Articular chondrocyte of knee joint (primary cell): Measurements from ENCODE around the gene UGT1A5. TPM values are rescaled to one million over a fixed set of nuclear protein-coding genes. Genes with fewer than 3 reads are reported as not detected.

Experiments used
- total RNA-seq: library from RNA; depleted of rRNA; stranded (reverse); fragments of >200 nt; gene quantifications from 2 replicates; pipeline ENCODE4 v1.2.3, GENCODE V29; 2012

The UGT1A5 gene
- total RNA-seq, result not detected in 2 replicates

DNA sequence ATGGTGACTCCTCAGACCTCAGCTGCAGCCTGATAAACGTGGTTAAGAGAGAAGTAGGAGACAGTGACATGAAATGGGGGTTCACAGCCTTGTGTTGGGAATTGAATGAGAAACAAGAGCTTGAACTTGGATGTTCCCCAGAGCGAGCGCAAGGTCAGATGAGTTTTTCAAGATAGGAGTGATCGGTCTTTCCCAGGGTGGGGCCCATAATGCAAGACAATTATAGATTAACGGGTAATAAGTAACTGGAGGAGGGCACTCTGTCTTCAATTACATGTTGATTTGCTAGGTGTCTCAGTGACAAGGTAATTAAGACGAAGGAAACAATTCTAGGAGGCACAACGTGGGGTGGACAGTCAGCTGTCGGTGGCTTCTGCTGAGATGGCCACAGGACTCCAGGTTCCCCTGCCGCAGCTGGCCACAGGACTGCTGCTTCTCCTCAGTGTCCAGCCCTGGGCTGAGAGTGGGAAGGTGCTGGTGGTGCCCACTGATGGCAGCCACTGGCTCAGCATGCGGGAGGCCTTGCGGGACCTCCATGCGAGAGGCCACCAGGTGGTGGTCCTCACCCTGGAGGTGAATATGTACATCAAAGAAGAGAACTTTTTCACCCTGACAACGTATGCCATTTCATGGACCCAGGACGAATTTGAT, at the start of gene UGT1A5:
UGT1A5 (plus strand) TSS at position 297 of the 651 bp plus-strand sequence; CDS start at position 382, 85 bp downstream.

GRCh38 chr2:233671290-233672161, 41.2 kb upstream of the UGT1A5 start, which contains the start of gene UGT1A9:
UGT1A9 (plus strand) TSS chr2:233671898; CDS start chr2:233671935, 37 bp downstream.

DNA sequence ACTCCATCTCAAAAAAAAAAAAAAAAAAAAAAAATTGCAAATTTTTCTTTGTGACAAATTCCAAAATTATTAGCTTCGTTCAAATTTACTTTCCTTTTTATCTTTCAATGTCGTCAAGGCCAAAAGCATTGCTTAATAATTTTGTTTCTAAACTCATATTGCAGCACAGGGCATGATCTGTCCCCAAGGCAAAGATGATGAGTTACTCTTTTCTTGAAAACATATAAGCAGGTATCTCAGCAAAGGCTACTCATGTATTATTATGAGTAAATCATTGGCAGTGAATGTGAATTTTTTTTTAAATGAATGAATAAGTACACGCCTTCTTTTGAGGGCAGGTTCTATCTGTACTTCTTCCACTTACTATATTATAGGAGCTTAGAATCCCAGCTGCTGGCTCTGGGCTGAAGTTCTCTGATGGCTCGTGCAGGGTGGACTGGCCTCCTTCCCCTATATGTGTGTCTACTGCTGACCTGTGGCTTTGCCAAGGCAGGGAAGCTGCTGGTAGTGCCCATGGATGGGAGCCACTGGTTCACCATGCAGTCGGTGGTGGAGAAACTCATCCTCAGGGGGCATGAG, 31.1 kb upstream of the UGT1A5 start, which contains the start of gene UGT1A7:
UGT1A7 (plus strand) TSS at position 381 of the 579 bp plus-strand sequence; CDS start at position 418, 37 bp downstream.

DNA sequence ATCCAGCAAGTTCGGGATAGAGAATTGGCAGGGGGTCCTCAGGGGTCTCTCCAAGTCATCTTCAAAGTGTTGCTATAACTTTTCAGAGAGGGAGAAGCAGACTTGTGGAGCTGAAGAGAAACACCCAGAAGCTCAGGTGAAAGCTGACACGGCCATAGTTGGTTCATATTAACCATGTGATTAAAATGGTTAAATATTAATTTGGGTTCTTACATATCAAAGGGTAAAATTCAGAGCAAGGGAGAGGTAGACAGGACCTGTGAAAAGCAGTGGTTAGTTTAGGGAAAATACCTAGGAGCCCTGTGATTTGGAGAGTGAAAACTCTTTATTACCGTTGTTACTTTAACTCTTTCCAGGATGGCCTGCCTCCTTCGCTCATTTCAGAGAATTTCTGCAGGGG, 20.1 kb upstream of the UGT1A5 start, which contains the start of gene UGT1A6:
UGT1A6 (plus strand) TSS at position 243 of the 400 bp plus-strand sequence; CDS start at position 358, 115 bp downstream.

GRCh38 chr2:233718552-233718951, 5.8 kb downstream of the UGT1A5 start, which contains the start of gene UGT1A4:
UGT1A4 (plus strand) TSS chr2:233718736; CDS start chr2:233718821, 85 bp downstream.

GRCh38 chr2:233728723-233729301, 16.1 kb downstream of the UGT1A5 start, which contains the start of gene UGT1A3:
UGT1A3 (plus strand) TSS chr2:233729042; CDS start chr2:233729127, 85 bp downstream.

DNA sequence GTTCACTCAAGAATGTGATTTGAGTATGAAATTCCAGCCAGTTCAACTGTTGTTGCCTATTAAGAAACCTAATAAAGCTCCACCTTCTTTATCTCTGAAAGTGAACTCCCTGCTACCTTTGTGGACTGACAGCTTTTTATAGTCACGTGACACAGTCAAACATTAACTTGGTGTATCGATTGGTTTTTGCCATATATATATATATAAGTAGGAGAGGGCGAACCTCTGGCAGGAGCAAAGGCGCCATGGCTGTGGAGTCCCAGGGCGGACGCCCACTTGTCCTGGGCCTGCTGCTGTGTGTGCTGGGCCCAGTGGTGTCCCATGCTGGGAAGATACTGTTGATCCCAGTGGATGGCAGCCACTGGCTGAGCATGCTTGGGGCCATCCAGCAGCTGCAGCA, 47.3 kb downstream of the UGT1A5 start, which contains the start of gene UGT1A1:
UGT1A1 (plus strand) TSS at position 228 of the 400 bp plus-strand sequence; CDS start at position 246, 18 bp downstream.

DNA sequence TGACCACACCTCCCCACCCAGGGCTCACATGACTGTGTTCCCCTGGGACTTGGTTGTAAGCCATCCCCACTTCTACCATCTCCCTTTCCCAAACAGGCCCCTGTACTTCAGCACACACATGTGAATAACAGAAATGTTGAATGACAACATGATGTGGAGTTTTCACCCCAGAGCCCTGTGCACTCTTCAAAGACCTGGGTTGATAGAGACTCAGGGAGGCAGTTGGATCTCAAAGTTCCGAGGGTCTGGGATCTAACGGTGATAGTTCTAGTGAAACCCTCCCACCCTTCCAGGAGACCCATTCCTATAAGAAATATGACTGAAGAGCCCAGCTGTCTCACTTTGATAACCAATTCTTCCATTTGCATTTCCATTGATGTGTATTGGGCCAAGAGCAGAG, 65.3 kb downstream of the UGT1A5 start, which contains the start of gene MROH2A:
MROH2A (plus strand) TSS at position 301 of the 400 bp plus-strand sequence. CDS start 1,029 bp downstream, outside the sequence.

Other genes starting within 250 kb of the UGT1A5 start
- gene USP40, start 146.1 kb upstream of the UGT1A5 start, total RNA-seq, result 46.6 and 48.2 TPM in 2 replicates
- gene UGT1A8, start 95.3 kb upstream of the UGT1A5 start, total RNA-seq, result not detected in 2 replicates
- gene UGT1A10, start 76.5 kb upstream of the UGT1A5 start, total RNA-seq, result not detected in 2 replicates
- gene UGT1A9, start 41.0 kb upstream of the UGT1A5 start, total RNA-seq, result not detected in 2 replicates
- not detected in 2 replicates for gene UGT1A7, start 31.0 kb upstream of the UGT1A5 start, total RNA-seq
- gene UGT1A6, start 20.0 kb upstream of the UGT1A5 start, total RNA-seq, result not detected in 2 replicates
- not detected in 2 replicates for gene UGT1A4, start 5.8 kb downstream of the UGT1A5 start, total RNA-seq
- gene UGT1A3, start 16.1 kb downstream of the UGT1A5 start, total RNA-seq, result not detected in 2 replicates
- gene UGT1A1, start 47.4 kb downstream of the UGT1A5 start, total RNA-seq, result not detected in 2 replicates
- not detected in 2 replicates for gene MROH2A, start 65.4 kb downstream of the UGT1A5 start, total RNA-seq
- 9.7 and 18.8 TPM in 2 replicates for gene HJURP, start 141.6 kb downstream of the UGT1A5 start, total RNA-seq
- gene TRPM8, start 204.5 kb downstream of the UGT1A5 start, total RNA-seq, result 0.76 TPM in 1 of 2 replicates, not detected in the other